Measurements from ENCODE around the gene SPATA31D3. TPM values are rescaled to one million over a fixed set of nuclear protein-coding genes. Genes with fewer than 3 reads are reported as not detected.
"Not testable (repeated sequence)": the region's sequence is repeated elsewhere in the genome, so short reads cannot be mapped to it uniquely, and the experiment has no call there.

Gene SPATA31D3
- total RNA-seq = not detected
- not detected for polyA plus RNA-seq (2013, experiment 1 of 2)
- polyA plus RNA-seq (2013, experiment 2 of 2) = not detected
- long read RNA-seq, experiment 1 = 0 reads
- long read RNA-seq, experiment 2 = 0 reads
- long read RNA-seq, experiment 3 = 0 reads
- long read RNA-seq, experiment 4 = 0 reads

- H3K4me3 Mint-ChIP-seq; H3K36me3 ChIP-seq (ENCODE audit: control insufficient read depth, insufficient read depth, low read length); H3K27me3 Mint-ChIP-seq (ENCODE audit: insufficient read depth); H3K4me3 ChIP-seq (ENCODE audit: low read length); H3K4me1 Mint-ChIP-seq; DNase-seq; H3K9ac ChIP-seq (ENCODE audit: extremely low read depth, low read length, poor library complexity, severe bottlenecking); H3K27ac ChIP-seq (ENCODE audit: low read depth, low read length); H3K27me3 ChIP-seq (ENCODE audit: control insufficient read depth, insufficient read depth, low read length, poor library complexity, severe bottlenecking); H3K9me3 Mint-ChIP-seq; H3K36me3 Mint-ChIP-seq (ENCODE audit: low read depth); H3K27ac Mint-ChIP-seq; H3K4me1 ChIP-seq (ENCODE audit: control insufficient read depth, insufficient read depth, low read length); H3K9me3 ChIP-seq (ENCODE audit: control insufficient read depth, low read length): not testable (repeated sequence)
- WGBS, 2 experiments (ENCODE audit: insufficient coverage in 1 of 2, insufficient read length in 1 of 2) = no CpG with 5 or more reads among the region's 2 CpGs
Observed at GRCh38 chr9:81943393-81943792, at the start of gene SPATA31D3. TSS of gene SPATA31D3 (plus strand) at chr9:81943500. CDS start at chr9:81943586, 86 bp downstream.

GRCh38 chr9:81893929-81894328, 49.4 kb upstream of the SPATA31D3 start:
- Mint-ChIP-seq H3K9me3 (no peaks in the 10 kb centered on the region), H3K27ac (no peak overlapping the region), H3K4me3 (no peak overlapping the region), H3K27me3 (ENCODE audit: insufficient read depth) (peaks cover 3% of the 10 kb centered on the region), H3K4me1 (no peaks in the 10 kb centered on the region), H3K36me3 (ENCODE audit: low read depth) (no peaks in the 10 kb centered on the region)
- H3K27ac ChIP-seq (ENCODE audit: low read depth, low read length) = no peak overlapping the region
- H3K36me3 ChIP-seq (ENCODE audit: control insufficient read depth, insufficient read depth, low read length) = no peaks in the 10 kb centered on the region
- H3K4me3 ChIP-seq (ENCODE audit: low read length) = no peak overlapping the region
- no peaks in the 10 kb centered on the region for H3K27me3 ChIP-seq (ENCODE audit: control insufficient read depth, insufficient read depth, low read length, poor library complexity, severe bottlenecking)
- no peak for TF ChIP-seq CTCF (conservative IDR thresholded peaks at IDR 0.05)
- DNase-seq = no peak
- H3K9ac ChIP-seq (ENCODE audit: extremely low read depth, low read length, poor library complexity, severe bottlenecking) = no peak overlapping the region
- H3K9me3 ChIP-seq (ENCODE audit: control insufficient read depth, low read length) = peaks cover 5% of the 10 kb centered on the region
- 87 to 99% methylated on average over 1 to 3 of the region's 3 CpGs for WGBS, 2 experiments (ENCODE audit: insufficient coverage in 1 of 2, insufficient read length in 1 of 2)
- H3K4me1 ChIP-seq (ENCODE audit: control insufficient read depth, insufficient read depth, low read length) = no peaks in the 10 kb centered on the region

- Histone ChIP-seq H3K9me3 (ENCODE audit: control insufficient read depth, low read length) (peaks cover 5% of the 10 kb centered on the region), H3K27ac (ENCODE audit: low read depth, low read length) (no peak overlapping the region), H3K4me3 (ENCODE audit: low read length) (no peak overlapping the region), H3K4me1 (ENCODE audit: control insufficient read depth, insufficient read depth, low read length) (no peaks in the 10 kb centered on the region), H3K27me3 (ENCODE audit: control insufficient read depth, insufficient read depth, low read length, poor library complexity, severe bottlenecking) (no peaks in the 10 kb centered on the region), H3K9ac (ENCODE audit: extremely low read depth, low read length, poor library complexity, severe bottlenecking) (no peak overlapping the region), H3K36me3 (ENCODE audit: control insufficient read depth, insufficient read depth, low read length) (no peaks in the 10 kb centered on the region)
- H3K36me3 Mint-ChIP-seq (ENCODE audit: low read depth) = no peaks in the 10 kb centered on the region
- no peaks in the 10 kb centered on the region for H3K9me3 Mint-ChIP-seq
- no peaks in the 10 kb centered on the region for H3K4me1 Mint-ChIP-seq
- no peak for DNase-seq
- no peak overlapping the region for H3K27ac Mint-ChIP-seq
- TF ChIP-seq CTCF (conservative IDR thresholded peaks at IDR 0.05) = no peak
- H3K27me3 Mint-ChIP-seq (ENCODE audit: insufficient read depth) = peaks cover 2% of the 10 kb centered on the region
- WGBS, 2 experiments (ENCODE audit: insufficient coverage in 1 of 2, insufficient read length in 1 of 2) = 91% methylated on average over 1 of the region's 1 CpG; no CpG with 5 or more reads in 1 of the 2 experiments
- H3K4me3 Mint-ChIP-seq = no peak overlapping the region
Observed at GRCh38 chr9:81894891-81895290, 48.4 kb upstream of the SPATA31D3 start.

- Histone ChIP-seq H3K27me3 (ENCODE audit: control insufficient read depth, insufficient read depth, low read length, poor library complexity, severe bottlenecking) (no peaks in the 10 kb centered on the region), H3K9ac (ENCODE audit: extremely low read depth, low read length, poor library complexity, severe bottlenecking) (no peak overlapping the region), H3K4me1 (ENCODE audit: control insufficient read depth, insufficient read depth, low read length) (no peaks in the 10 kb centered on the region), H3K9me3 (ENCODE audit: control insufficient read depth, low read length) (peaks cover 5% of the 10 kb centered on the region), H3K27ac (ENCODE audit: low read depth, low read length) (no peak overlapping the region), H3K4me3 (ENCODE audit: low read length) (no peak overlapping the region), H3K36me3 (ENCODE audit: control insufficient read depth, insufficient read depth, low read length) (no peaks in the 10 kb centered on the region)
- no peaks in the 10 kb centered on the region for H3K9me3 Mint-ChIP-seq
- no peak overlapping the region for H3K27ac Mint-ChIP-seq
- no peaks in the 10 kb centered on the region for H3K36me3 Mint-ChIP-seq (ENCODE audit: low read depth)
- H3K27me3 Mint-ChIP-seq (ENCODE audit: insufficient read depth) = no peaks in the 10 kb centered on the region
- TF ChIP-seq CTCF (conservative IDR thresholded peaks at IDR 0.05) = no peak
- H3K4me1 Mint-ChIP-seq = no peaks in the 10 kb centered on the region
- no peak overlapping the region for H3K4me3 Mint-ChIP-seq
- no peak for DNase-seq
Observed at GRCh38 chr9:81896070-81896469, 47.2 kb upstream of the SPATA31D3 start.

Data from endodermal cell (in vitro differentiated cells).